ENCODE measurements around the gene LIG4.

DNA sequence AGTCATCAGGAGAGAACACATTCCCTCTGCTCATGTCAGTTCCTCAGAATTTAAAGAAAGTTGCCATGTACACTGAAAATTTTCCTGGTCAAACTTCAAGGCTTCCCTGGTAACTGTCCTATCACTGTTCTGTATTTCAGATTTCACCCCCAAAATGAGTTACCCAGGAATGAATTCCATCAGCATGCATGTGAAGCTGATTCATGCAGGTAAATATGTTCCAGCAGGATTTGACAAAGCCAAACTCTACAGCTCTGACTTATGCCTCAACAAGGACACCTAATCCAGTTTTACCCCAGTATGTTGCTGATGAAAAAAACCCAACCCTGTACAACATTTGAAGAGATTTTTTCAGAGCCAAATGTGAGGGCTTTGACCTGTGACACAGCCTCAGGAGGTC, 21.5 kb downstream of the LIG4 start:
- TF ChIP-seq, protein P1, sequence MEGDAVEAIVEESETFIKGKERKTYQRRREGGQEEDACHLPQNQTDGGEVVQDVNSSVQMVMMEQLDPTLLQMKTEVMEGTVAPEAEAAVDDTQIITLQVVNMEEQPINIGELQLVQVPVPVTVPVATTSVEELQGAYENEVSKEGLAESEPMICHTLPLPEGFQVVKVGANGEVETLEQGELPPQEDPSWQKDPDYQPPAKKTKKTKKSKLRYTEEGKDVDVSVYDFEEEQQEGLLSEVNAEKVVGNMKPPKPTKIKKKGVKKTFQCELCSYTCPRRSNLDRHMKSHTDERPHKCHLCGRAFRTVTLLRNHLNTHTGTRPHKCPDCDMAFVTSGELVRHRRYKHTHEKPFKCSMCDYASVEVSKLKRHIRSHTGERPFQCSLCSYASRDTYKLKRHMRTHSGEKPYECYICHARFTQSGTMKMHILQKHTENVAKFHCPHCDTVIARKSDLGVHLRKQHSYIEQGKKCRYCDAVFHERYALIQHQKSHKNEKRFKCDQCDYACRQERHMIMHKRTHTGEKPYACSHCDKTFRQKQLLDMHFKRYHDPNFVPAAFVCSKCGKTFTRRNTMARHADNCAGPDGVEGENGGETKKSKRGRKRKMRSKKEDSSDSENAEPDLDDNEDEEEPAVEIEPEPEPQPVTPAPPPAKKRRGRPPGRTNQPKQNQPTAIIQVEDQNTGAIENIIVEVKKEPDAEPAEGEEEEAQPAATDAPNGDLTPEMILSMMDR (IDR thresholded peaks at IDR 0.05): no peak
- TF ChIP-seq EP300 (IDR thresholded peaks at IDR 0.05; ENCODE audit: borderline replicate concordance in 1 of 2, low read depth in 1 of 2, low read length in 1 of 2) (no peak), SIN3A (IDR thresholded peaks at IDR 0.05; ENCODE audit: borderline replicate concordance, low read depth, low read length) (no peak)
- TF ChIP-seq, protein P2, sequence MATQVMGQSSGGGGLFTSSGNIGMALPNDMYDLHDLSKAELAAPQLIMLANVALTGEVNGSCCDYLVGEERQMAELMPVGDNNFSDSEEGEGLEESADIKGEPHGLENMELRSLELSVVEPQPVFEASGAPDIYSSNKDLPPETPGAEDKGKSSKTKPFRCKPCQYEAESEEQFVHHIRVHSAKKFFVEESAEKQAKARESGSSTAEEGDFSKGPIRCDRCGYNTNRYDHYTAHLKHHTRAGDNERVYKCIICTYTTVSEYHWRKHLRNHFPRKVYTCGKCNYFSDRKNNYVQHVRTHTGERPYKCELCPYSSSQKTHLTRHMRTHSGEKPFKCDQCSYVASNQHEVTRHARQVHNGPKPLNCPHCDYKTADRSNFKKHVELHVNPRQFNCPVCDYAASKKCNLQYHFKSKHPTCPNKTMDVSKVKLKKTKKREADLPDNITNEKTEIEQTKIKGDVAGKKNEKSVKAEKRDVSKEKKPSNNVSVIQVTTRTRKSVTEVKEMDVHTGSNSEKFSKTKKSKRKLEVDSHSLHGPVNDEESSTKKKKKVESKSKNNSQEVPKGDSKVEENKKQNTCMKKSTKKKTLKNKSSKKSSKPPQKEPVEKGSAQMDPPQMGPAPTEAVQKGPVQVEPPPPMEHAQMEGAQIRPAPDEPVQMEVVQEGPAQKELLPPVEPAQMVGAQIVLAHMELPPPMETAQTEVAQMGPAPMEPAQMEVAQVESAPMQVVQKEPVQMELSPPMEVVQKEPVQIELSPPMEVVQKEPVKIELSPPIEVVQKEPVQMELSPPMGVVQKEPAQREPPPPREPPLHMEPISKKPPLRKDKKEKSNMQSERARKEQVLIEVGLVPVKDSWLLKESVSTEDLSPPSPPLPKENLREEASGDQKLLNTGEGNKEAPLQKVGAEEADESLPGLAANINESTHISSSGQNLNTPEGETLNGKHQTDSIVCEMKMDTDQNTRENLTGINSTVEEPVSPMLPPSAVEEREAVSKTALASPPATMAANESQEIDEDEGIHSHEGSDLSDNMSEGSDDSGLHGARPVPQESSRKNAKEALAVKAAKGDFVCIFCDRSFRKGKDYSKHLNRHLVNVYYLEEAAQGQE (IDR thresholded peaks at IDR 0.05; ENCODE audit: low read depth, low read length): no peak
